NCI-H2227 treated with DMSO at 0.1 percent for 48 hours (cell line): ENCODE data around the gene CIB2.

ENCODE experiments used
- DNase-seq: peaks from one replicate; lab custom pipeline; 2025; lab: John Stamatoyannopoulos, UW

Gene CIB2

GRCh38 chr15:78107471-78107870 lies 23.8 kb downstream of the CIB2 start:
- DNase-seq: no peak

DNA sequence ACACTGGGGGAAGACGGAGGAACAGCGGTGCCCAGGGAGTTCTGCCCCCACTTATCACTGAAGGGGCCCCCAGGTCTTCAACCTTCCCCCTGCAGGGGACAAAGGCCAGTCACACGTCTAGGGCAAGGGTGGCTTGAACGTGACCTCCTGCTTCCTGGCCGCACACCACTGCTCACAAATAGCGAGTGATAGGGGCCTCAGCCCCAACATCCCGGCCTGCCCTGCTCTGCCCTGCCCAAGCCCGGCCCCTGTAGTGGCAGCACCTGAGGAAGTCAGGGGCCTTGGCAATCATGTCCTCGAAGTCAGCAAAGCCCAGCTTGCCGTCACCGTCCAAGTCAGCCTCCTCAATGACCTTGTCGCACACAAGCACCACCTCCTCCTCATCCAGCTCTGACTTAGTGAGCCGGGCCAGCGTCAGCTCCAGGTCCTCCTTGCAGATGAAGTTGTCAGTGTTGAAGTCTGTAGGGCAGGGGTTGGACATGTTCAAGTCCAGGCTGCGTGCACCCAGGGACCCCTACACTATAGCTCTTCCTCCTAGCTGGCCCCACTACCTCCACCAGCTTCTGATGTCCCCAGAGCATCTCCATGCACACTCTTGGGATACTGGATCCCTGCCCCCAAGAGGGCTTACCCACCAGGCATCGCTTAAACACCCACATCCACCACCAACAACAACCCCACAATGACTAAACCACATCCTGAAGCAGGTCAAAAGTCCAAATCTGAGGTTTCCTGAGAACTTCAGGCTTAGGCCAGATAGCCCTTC lies 25.6 kb downstream of the CIB2 start:
- DNase-seq: no peak

- no peak for DNase-seq
These were observed 26.4 kb downstream of the CIB2 start for GRCh38 chr15:78104566-78105475.

DNA sequence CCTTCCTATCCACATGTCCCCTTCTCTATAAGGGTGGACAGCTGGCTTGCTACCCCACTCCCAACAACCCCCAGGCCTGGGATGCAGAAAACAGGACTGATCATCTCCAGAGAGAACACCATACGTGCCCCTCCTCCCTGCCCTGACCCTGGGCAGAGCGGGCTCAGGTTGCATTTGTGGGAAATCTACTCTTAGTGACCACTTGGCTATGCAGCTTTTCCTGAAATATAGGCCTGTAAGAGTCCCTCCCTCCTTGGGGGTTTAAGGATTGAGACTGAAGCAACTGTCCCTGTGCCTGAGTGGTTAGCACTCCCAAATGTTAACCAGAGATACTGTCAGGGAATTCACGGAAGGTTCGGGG lies 27.1 kb downstream of the CIB2 start:
- DNase-seq: no peak

DNA sequence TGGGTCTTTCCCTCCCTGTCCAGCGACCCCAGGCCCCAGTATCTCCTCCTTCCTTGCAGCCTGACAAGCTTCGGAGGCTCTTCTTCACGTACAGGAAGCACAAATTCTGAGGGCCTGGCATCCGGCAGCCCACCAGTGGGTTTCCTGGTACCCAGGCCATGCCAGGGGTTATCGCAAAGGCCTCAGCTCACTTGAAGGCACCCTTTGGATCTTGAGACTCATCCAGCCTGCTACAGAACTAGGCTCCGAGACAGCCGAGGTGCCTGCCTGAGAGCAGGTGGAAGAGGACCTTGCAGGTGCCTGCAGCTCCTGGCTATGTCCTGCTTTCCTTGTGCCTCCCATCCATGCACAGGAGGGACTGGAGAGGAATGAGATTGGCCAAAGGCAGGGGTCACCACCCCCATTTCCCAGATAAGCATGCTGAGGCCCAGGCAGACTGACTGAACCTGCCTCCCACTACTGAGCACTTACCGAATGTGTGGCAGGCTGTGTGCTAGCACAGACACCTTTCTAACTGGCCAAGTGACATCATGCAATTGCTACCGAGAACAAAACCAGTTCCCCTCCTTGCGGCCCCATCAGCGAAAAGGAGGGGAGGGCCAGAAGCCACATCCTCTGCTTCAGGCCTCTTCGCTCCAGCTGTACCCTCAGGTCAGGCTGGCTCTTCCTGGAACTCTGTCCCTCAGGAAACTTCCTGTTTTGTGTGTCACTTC lies 27.7 kb downstream of the CIB2 start:
- DNase-seq: no peak

- no peak for DNase-seq
These were observed 28.5 kb downstream of the CIB2 start for GRCh38 chr15:78102741-78103140.

DNA sequence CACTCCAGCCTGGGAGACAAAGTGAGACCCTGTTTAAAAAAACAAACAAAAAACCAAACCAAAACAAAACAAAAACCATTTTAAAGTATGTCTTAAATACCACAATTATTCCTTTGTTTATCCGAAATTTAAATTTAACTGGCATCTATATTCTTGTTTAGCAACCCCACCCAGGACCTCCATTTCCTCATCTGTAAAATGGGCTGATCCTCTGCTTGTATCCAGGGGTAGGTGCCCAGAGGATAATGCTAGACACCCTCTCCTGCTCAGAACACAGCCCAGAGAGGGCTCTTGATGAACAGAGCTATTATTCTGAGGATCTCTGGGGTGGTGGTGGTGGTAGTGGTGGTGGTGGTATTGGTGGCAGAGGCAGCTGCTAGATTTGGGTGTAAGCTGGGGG lies 29.0 kb downstream of the CIB2 start:
- DNase-seq: no peak

- DNase-seq: no peak
These were observed 29.7 kb downstream of the CIB2 start for GRCh38 chr15:78101423-78102105.

- no peak for DNase-seq
These were observed 30.4 kb downstream of the CIB2 start for GRCh38 chr15:78100886-78101285.

DNA sequence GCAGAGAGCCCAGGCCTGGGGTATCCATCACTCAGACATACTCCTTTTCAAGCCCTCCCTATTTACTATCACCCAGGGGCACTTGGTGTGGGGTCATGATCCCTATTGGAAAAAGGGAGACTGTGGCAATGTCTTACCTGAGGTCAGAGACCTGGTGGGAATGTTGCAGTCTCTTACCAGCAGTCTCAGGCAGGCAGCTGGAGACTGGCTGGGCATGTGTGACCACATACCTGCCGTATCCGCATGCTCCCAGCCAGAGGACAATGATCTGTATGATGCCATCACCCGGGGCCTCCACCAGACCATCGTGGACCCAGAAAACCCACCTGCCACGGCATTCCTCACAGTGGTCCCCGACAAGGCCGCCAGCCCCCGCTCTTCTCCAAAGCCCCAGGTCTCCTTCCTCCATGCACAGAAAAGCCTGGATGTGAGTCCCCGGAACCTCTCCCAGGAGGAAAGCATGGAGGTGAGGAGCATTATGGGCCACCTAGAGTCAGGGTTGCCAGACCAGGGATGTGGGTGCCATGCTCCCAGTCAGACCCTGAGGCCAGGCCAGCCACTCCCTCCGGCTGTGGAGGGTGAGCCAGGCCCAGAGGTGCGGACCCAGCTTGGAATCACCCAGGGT lies 33.0 kb downstream of the CIB2 start:
- no peak for DNase-seq

- DNase-seq: no peak
These were observed 33.6 kb downstream of the CIB2 start for GRCh38 chr15:78097667-78098066.

DNA sequence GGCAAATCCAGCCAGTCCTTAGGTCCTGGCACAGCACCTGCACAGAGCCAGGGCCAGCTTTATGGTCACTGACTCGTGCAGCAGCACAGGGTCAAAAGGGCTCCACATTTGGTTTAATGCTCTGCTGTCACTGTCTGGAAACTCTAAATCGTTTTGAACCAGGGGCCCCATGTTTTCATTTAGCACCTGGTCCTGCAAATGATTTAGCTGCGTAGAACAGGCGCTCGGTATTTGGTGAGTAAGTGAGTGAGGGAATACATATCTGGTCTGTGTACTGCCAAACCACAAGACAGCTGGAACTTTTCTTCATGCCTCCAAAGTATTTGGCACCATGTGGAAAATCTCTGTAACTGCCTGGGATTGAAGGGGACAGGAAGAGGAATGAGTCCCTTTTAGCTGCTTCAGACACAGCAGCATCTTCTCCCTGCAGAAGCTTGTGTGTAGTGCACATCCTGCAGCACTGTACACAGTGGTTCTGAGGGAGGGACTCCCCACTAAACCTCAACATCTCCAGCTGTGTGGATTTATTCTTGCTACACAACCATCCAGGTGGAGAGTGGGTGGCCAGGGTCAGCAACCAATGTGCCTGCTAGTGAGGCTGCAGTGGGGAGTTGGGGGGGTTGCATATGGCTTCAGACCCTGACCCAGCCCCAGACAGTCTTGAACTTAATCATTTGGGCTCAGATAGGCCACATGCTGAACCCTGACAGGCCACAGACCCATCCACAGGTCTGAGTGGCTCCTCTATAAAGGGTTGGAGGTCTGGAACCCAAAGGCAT lies 37.8 kb downstream of the CIB2 start:
- DNase-seq: no peak

- no peak for DNase-seq
These were observed 38.8 kb downstream of the CIB2 start, which contains the start of gene SH2D7 for GRCh38 chr15:78092261-78093041. Gene SH2D7, plus strand, starts transcription at chr15:78092561. Its CDS starts 24 bp downstream, at chr15:78092585.

- no peak for DNase-seq
These were observed 40.7 kb downstream of the CIB2 start for GRCh38 chr15:78090422-78091063.

GRCh38 chr15:78088773-78089080 lies 42.5 kb downstream of the CIB2 start:
- no peak for DNase-seq

- no peak for DNase-seq
These were observed 43.1 kb downstream of the CIB2 start for GRCh38 chr15:78087951-78088772.

DNA sequence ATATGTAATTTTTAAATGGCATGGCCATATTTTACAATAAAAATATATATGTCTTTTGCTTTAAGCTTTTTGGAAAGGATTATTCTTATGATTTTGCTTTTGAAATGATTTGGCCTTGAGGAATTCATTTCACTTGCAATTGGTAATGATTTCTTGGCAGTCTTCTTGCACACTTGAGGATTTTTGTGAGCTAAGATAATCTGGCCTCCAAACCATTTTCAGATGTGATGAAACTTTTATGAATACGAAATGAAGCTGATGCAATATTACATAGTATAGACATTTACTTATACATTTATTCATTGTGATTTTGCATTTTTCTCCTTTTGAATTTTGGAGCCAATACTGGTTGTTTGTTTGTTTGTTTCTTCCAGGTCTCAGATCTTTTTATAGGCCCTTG lies 45.3 kb downstream of the CIB2 start:
- DNase-seq: no peak

- no peak for DNase-seq
These were observed 46.8 kb downstream of the CIB2 start for GRCh38 chr15:78084449-78084750.
